ENCODE results near the gene USP49. TPM values are rescaled to one million over a fixed set of nuclear protein-coding genes. Genes with fewer than 3 reads are reported as not detected.
A peak's percentile ranks its signal among the peaks of the same experiment; 100 is the strongest.

The USP49 gene
- total and polyA plus RNA-seq, 2 of the 13 experiments (the other 11 are each of a cell fraction or from before 2014, with no cell fraction given), result 2.9 to 4.3 TPM

DNA sequence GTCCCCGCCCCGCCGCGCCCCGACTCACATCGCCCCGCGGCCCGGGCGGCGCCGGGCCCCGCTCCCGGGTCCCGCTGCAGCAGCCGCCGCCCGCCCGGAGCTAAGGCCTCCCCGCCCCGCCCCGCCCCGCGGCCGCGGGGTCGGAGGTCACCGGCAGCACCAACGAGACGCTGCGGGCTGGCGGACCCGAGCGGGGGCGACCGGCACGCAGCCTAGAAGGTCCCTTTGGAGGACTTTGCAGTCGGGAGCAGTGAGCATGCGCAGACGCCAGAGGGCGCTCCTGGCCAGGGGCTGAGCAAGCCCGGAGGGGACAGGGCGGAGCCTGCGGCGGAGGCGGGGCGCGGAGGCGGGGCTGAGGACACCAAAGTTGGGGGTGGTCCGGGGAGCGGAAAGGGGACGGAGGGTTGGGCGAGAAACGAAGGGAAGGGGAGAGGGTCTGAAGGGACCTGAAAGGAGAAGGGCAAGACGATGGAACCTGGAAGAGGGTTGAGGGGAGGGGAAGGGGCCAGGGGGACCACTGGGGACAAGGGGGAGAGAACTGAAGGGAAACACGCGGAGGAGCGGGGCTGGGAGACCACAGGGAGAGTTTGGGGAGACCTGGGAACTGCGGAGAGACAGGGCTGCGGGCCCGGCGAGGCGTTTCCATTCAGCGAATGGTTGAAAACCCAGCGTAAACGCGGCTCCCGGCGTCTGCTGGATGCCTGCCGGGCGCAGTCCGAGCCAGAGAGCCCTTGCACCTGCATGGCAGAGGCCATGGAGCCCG lies 115.2 kb downstream of the USP49 start, which contains the start of gene FRS3 (continued):
- TF ChIP-seq, protein P1, sequence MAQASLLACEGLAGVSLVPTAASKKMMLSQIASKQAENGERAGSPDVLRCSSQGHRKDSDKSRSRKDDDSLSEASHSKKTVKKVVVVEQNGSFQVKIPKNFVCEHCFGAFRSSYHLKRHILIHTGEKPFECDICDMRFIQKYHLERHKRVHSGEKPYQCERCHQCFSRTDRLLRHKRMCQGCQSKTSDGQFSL (CRISPR knock-in tag; IDR thresholded peaks at IDR 0.05), result peak; percentile 75
- TF ChIP-seq ZNF143 (CRISPR knock-in tag; IDR thresholded peaks at IDR 0.05) (peak; percentile 83), NFE2L1 (CRISPR knock-in tag; IDR thresholded peaks at IDR 0.05; ENCODE audit: borderline replicate concordance) (no peak), ZFP41 (CRISPR knock-in tag; IDR thresholded peaks at IDR 0.05; ENCODE audit: borderline replicate concordance) (no peak), FOXP1 (IDR thresholded peaks at IDR 0.05) (no peak), FOXP1 (CRISPR knock-in tag; IDR thresholded peaks at IDR 0.05) (peak; percentile 31; the same call in 1 of the 2 replicates)
- TF ChIP-seq, protein P2, sequence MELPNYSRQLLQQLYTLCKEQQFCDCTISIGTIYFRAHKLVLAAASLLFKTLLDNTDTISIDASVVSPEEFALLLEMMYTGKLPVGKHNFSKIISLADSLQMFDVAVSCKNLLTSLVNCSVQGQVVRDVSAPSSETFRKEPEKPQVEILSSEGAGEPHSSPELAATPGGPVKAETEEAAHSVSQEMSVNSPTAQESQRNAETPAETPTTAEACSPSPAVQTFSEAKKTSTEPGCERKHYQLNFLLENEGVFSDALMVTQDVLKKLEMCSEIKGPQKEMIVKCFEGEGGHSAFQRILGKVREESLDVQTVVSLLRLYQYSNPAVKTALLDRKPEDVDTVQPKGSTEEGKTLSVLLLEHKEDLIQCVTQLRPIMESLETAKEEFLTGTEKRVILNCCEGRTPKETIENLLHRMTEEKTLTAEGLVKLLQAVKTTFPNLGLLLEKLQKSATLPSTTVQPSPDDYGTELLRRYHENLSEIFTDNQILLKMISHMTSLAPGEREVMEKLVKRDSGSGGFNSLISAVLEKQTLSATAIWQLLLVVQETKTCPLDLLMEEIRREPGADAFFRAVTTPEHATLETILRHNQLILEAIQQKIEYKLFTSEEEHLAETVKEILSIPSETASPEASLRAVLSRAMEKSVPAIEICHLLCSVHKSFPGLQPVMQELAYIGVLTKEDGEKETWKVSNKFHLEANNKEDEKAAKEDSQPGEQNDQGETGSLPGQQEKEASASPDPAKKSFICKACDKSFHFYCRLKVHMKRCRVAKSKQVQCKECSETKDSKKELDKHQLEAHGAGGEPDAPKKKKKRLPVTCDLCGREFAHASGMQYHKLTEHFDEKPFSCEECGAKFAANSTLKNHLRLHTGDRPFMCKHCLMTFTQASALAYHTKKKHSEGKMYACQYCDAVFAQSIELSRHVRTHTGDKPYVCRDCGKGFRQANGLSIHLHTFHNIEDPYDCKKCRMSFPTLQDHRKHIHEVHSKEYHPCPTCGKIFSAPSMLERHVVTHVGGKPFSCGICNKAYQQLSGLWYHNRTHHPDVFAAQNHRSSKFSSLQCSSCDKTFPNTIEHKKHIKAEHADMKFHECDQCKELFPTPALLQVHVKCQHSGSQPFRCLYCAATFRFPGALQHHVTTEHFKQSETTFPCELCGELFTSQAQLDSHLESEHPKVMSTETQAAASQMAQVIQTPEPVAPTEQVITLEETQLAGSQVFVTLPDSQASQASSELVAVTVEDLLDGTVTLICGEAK (IDR thresholded peaks at IDR 0.05), result no peak
- TF ChIP-seq, protein P2 (CRISPR knock-in tag; IDR thresholded peaks at IDR 0.05), result peak; percentile 65; the same call in 1 of the 2 replicates
- TF ChIP-seq, protein P3, sequence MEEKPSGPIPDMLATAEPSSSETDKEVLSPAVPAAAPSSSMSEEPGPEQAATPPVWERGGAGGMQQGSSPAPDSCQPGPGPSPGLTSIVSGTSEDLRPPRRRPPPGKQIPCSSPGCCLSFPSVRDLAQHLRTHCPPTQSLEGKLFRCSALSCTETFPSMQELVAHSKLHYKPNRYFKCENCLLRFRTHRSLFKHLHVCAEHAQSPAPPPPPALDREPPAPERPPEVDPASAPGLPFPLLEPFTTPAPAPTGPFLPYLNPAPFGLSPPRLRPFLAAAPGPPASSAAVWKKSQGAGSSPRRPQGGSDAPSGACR (CRISPR knock-in tag; IDR thresholded peaks at IDR 0.05), result 0 out of 2 replicates have a peak, but pooled peaks have one; percentile 66
- TF ChIP-seq, protein P4, sequence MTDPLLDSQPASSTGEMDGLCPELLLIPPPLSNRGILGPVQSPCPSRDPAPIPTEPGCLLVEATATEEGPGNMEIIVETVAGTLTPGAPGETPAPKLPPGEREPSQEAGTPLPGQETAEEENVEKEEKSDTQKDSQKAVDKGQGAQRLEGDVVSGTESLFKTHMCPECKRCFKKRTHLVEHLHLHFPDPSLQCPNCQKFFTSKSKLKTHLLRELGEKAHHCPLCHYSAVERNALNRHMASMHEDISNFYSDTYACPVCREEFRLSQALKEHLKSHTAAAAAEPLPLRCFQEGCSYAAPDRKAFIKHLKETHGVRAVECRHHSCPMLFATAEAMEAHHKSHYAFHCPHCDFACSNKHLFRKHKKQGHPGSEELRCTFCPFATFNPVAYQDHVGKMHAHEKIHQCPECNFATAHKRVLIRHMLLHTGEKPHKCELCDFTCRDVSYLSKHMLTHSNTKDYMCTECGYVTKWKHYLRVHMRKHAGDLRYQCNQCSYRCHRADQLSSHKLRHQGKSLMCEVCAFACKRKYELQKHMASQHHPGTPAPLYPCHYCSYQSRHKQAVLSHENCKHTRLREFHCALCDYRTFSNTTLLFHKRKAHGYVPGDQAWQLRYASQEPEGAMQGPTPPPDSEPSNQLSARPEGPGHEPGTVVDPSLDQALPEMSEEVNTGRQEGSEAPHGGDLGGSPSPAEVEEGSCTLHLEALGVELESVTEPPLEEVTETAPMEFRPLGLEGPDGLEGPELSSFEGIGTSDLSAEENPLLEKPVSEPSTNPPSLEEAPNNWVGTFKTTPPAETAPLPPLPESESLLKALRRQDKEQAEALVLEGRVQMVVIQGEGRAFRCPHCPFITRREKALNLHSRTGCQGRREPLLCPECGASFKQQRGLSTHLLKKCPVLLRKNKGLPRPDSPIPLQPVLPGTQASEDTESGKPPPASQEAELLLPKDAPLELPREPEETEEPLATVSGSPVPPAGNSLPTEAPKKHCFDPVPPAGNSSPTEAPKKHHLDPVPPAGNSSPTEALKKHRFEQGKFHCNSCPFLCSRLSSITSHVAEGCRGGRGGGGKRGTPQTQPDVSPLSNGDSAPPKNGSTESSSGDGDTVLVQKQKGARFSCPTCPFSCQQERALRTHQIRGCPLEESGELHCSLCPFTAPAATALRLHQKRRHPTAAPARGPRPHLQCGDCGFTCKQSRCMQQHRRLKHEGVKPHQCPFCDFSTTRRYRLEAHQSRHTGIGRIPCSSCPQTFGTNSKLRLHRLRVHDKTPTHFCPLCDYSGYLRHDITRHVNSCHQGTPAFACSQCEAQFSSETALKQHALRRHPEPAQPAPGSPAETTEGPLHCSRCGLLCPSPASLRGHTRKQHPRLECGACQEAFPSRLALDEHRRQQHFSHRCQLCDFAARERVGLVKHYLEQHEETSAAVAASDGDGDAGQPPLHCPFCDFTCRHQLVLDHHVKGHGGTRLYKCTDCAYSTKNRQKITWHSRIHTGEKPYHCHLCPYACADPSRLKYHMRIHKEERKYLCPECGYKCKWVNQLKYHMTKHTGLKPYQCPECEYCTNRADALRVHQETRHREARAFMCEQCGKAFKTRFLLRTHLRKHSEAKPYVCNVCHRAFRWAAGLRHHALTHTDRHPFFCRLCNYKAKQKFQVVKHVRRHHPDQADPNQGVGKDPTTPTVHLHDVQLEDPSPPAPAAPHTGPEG (CRISPR knock-in tag; IDR thresholded peaks at IDR 0.05), result peak; percentile 59; the same call in 1 of the 2 replicates
- TF ChIP-seq, protein P5, sequence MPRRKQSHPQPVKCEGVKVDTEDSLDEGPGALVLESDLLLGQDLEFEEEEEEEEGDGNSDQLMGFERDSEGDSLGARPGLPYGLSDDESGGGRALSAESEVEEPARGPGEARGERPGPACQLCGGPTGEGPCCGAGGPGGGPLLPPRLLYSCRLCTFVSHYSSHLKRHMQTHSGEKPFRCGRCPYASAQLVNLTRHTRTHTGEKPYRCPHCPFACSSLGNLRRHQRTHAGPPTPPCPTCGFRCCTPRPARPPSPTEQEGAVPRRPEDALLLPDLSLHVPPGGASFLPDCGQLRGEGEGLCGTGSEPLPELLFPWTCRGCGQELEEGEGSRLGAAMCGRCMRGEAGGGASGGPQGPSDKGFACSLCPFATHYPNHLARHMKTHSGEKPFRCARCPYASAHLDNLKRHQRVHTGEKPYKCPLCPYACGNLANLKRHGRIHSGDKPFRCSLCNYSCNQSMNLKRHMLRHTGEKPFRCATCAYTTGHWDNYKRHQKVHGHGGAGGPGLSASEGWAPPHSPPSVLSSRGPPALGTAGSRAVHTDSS (CRISPR knock-in tag; conservative IDR thresholded peaks at IDR 0.05), result no peak
